ENCODE data around the gene CACNG8.
A peak's percentile ranks its signal among the peaks of the same experiment; 100 is the strongest.

The CACNG8 gene

GRCh38 chr19:53977991-53978731 lies 15.4 kb downstream of the CACNG8 start:
- no peak for TF ChIP-seq CTCF (conservative IDR thresholded peaks at IDR 0.05; ENCODE audit: low read length)
- peak overlapping the region; percentile 51 for H3K4me3 ChIP-seq (ENCODE audit: low read length)
- peak; percentile 86 for DNase-seq (ENCODE audit: low read depth)

- no peak for DNase-seq (ENCODE audit: low read depth)
- H3K4me3 ChIP-seq (ENCODE audit: low read length) = peak overlapping the region; percentile 54
- no peak for TF ChIP-seq CTCF (conservative IDR thresholded peaks at IDR 0.05; ENCODE audit: low read length)
These were observed 16.5 kb downstream of the CACNG8 start for GRCh38 chr19:53978975-53979801.

- DNase-seq (ENCODE audit: low read depth) = no peak
- H3K4me3 ChIP-seq (ENCODE audit: low read length) = peak overlapping the region; percentile 54
These were observed 18.0 kb downstream of the CACNG8 start for GRCh38 chr19:53980539-53981375.

GRCh38 chr19:53981376-53981951 lies 18.7 kb downstream of the CACNG8 start:
- no peak for TF ChIP-seq CTCF (conservative IDR thresholded peaks at IDR 0.05; ENCODE audit: low read length)
- H3K4me3 ChIP-seq (ENCODE audit: low read length) = no peak overlapping the region
- no peak for DNase-seq (ENCODE audit: low read depth)

More at GRCh38 chr19:53980539-53981375, 18.0 kb downstream of the CACNG8 start:
- TF ChIP-seq CTCF (conservative IDR thresholded peaks at IDR 0.05; ENCODE audit: low read length) = no peak

GRCh38 chr19:53982001-53982451 lies 19.3 kb downstream of the CACNG8 start:
- no peak for TF ChIP-seq CTCF (conservative IDR thresholded peaks at IDR 0.05; ENCODE audit: low read length)
- no peak for DNase-seq (ENCODE audit: low read depth)
- no peak overlapping the region; the same call in 1 of the 2 replicates for H3K4me3 ChIP-seq (ENCODE audit: low read length)

GRCh38 chr19:53982611-53983010 lies 19.9 kb downstream of the CACNG8 start:
- no peak for DNase-seq (ENCODE audit: low read depth)
- TF ChIP-seq CTCF (conservative IDR thresholded peaks at IDR 0.05; ENCODE audit: low read length) = no peak
- H3K4me3 ChIP-seq (ENCODE audit: low read length) = no peak overlapping the region

Data from AG10803 (cell line).